OCI-LY7 (cell line): ENCODE data around the gene ZNF778. TPM values are rescaled to one million over a fixed set of nuclear protein-coding genes. Genes with fewer than 3 reads are reported as not detected.

Source experiments
- BruUV-seq: library from RNA; stranded (reverse); fragments of 400-500 nt; replicated peaks from 2 replicates; lab custom pipeline; 2021; lab: Mats Ljungman, UMichigan
- CTCF ChIA-PET: fragments of 300-600 bp; sonication (Branson Sonifier 250); formaldehyde crosslinking; loops from one replicate; lab custom pipeline; 2022; ENCODE audit warnings: antibody characterized with exemption; ENCODE audit not compliant: unreplicated experiment; lab: Charles Lee
- POLR2A ChIA-PET: fragments of 300-600 bp; sonication (Branson Sonifier 250); formaldehyde crosslinking; loops from one replicate; lab custom pipeline; 2022; ENCODE audit warnings: antibody characterized with exemption; lab: Charles Lee
- DNase-seq: peaks from one replicate; pipeline ENCODE4 v3.0.0-alpha.2; 2015; ENCODE audit warnings: low spot score
- H2AFZ ChIP-seq: fragments of 200-600 bp; sonication (generic), shearing (Covaris generic); 2 replicates; pipeline ENCODE4 v1.6.1; 2014; ENCODE audit warnings: mild to moderate bottlenecking, antibody characterized with exemption, low read length, moderate library complexity
- H3K27ac ChIP-seq: fragments of 200-600 bp; sonication (generic); 2 replicates; pipeline ENCODE4 v1.5.1; 2014; ENCODE audit warnings: mixed run types, low read depth, mild to moderate bottlenecking, moderate library complexity, low read length, inconsistent platforms; ENCODE audit not compliant: poor library complexity, severe bottlenecking
- H3K36me3 ChIP-seq: fragments of 200-600 bp; sonication (generic); 2 replicates; pipeline ENCODE4 v1.6.1; 2014; ENCODE audit warnings: mild to moderate bottlenecking, antibody characterized with exemption, low read length, moderate library complexity, mixed read lengths; ENCODE audit not compliant: insufficient read depth
- H3K4me1 ChIP-seq: fragments of 200-600 bp; sonication (generic); 2 replicates; pipeline ENCODE4 v1.5.1; 2014; ENCODE audit warnings: mild to moderate bottlenecking, low read length; ENCODE audit not compliant: insufficient read depth, poor library complexity, severe bottlenecking
- H3K4me2 ChIP-seq: fragments of 200-600 bp; sonication (generic); 2 replicates; pipeline ENCODE4 v1.6.1; 2014; ENCODE audit warnings: mild to moderate bottlenecking, low read length
- H3K4me3 ChIP-seq: fragments of 200-600 bp; sonication (generic); 2 replicates; pipeline ENCODE4 v1.5.1; 2014; ENCODE audit warnings: mild to moderate bottlenecking, low read depth, low read length; ENCODE audit not compliant: poor library complexity, severe bottlenecking
- H3K79me2 ChIP-seq: fragments of 200-600 bp; sonication (generic); 2 replicates; pipeline ENCODE4 v1.6.1; 2016; ENCODE audit warnings: low read depth, mild to moderate bottlenecking, low read length, moderate library complexity, mixed read lengths; ENCODE audit not compliant: insufficient read depth
- H3K9me2 ChIP-seq: fragments of 200-600 bp; sonication (generic); 2 replicates; pipeline ENCODE4 v1.6.1; 2016; ENCODE audit warnings: mild to moderate bottlenecking, low read length, mixed read lengths; ENCODE audit not compliant: insufficient read depth
- H3K9me3 ChIP-seq: fragments of 200-600 bp; sonication (generic); 2 replicates; pipeline ENCODE4 v1.6.1; 2014; ENCODE audit warnings: mild to moderate bottlenecking, mixed run types, low read length, mixed read lengths
- H4K20me1 ChIP-seq: fragments of 200-600 bp; sonication (generic); 2 replicates; pipeline ENCODE4 v1.6.1; 2014; ENCODE audit warnings: mild to moderate bottlenecking, antibody characterized with exemption, low read length, moderate library complexity, mixed read lengths; ENCODE audit not compliant: insufficient read depth
- CTCF ChIP-seq: fragments of 200-600 bp; sonication (generic); conservative IDR thresholded peaks from 2 replicates; pipeline ENCODE4 v1.5.1; 2014; ENCODE audit warnings: mild to moderate bottlenecking, antibody characterized with exemption, low read length, moderate library complexity, mixed read lengths
- EZH2phosphoT487 ChIP-seq: fragments of 200-600 bp; sonication (generic); IDR thresholded peaks from 2 replicates; pipeline ENCODE4 v1.6.1; 2018; ENCODE audit warnings: low read depth, borderline replicate concordance, mild to moderate bottlenecking, mixed run types, antibody characterized with exemption, low read length, moderate library complexity, mixed read lengths
- intact Hi-C: fragments of 100-400 bp; cut with micrococcal nuclease; formaldehyde crosslinking; loops from one replicate; pipeline ENCODE4 v1.10.0; 2022; ENCODE audit not compliant: unreplicated experiment
- total RNA-seq, 2 experiments: library from RNA; depleted of rRNA in 1 of 2; stranded (reverse); fragments of >200 nt in 1 of 2; shearing (Covaris generic) in 1 of 2; gene quantifications; 2 replicates each; pipeline ENCODE4 v1.2.3, GENCODE V29; 2014 to 2022

Gene ZNF778
- total RNA-seq, 2 experiments from 2014 or later, result 9.4 to 9.9 TPM

- no peak for TF ChIP-seq EZH2phosphoT487
- no peak for TF ChIP-seq CTCF
- POLR2A ChIA-PET, result no interaction called here
- no peaks in the 10 kb centered on the region for H3K9me2 ChIP-seq
- BruUV-seq, result no TSS peak
- no peak overlapping the region for H3K4me2 ChIP-seq
- no peaks in the 10 kb centered on the region for H3K9me3 ChIP-seq
- no peak overlapping the region for H3K4me3 ChIP-seq
- H4K20me1 ChIP-seq, result no peaks in the 10 kb centered on the region
- DNase-seq, result no peak
- intact Hi-C loops, result no loop called here
- no peak overlapping the region for H3K27ac ChIP-seq
- H2AFZ ChIP-seq, result no peak overlapping the region
- CTCF ChIA-PET, result no interaction called here
- no peaks in the 10 kb centered on the region for H3K4me1 ChIP-seq
- no peaks in the 10 kb centered on the region for H3K79me2 ChIP-seq
- H3K36me3 ChIP-seq, result no peaks in the 10 kb centered on the region
These were observed 40.0 kb upstream of the ZNF778 start for GRCh38 chr16:89177501-89177900.

- Histone ChIP-seq H3K4me1 (no peaks in the 10 kb centered on the region), H2AFZ (no peak overlapping the region), H3K4me3 (no peak overlapping the region), H3K27ac (no peak overlapping the region), H4K20me1 (no peaks in the 10 kb centered on the region), H3K9me2 (no peaks in the 10 kb centered on the region), H3K9me3 (no peaks in the 10 kb centered on the region), H3K4me2 (no peak overlapping the region), H3K36me3 (no peaks in the 10 kb centered on the region), H3K79me2 (no peaks in the 10 kb centered on the region)
- POLR2A ChIA-PET, result no interaction called here
- no TSS peak for BruUV-seq
- CTCF ChIA-PET, result no interaction called here
- intact Hi-C loops, result no loop called here
- TF ChIP-seq EZH2phosphoT487 (no peak), CTCF (no peak)
- no peak for DNase-seq
These were observed 38.9 kb upstream of the ZNF778 start for GRCh38 chr16:89178453-89179147.

GRCh38 chr16:89179148-89179484 is 38.4 kb upstream of the ZNF778 start:
- CTCF ChIA-PET, result no interaction called here
- no TSS peak for BruUV-seq

More at GRCh38 chr16:89179148-89179484, 38.4 kb upstream of the ZNF778 start:
- intact Hi-C loops, result no loop called here
- no peaks in the 10 kb centered on the region for H3K9me3 ChIP-seq
- no peak overlapping the region for H2AFZ ChIP-seq
- no peak overlapping the region for H3K4me2 ChIP-seq
- H3K4me3 ChIP-seq, result no peak overlapping the region
- no peak for TF ChIP-seq EZH2phosphoT487
- no peaks in the 10 kb centered on the region for H3K36me3 ChIP-seq
- no peaks in the 10 kb centered on the region for H4K20me1 ChIP-seq
- POLR2A ChIA-PET, result no interaction called here
- H3K4me1 ChIP-seq, result no peaks in the 10 kb centered on the region
- no peaks in the 10 kb centered on the region for H3K9me2 ChIP-seq
- no peaks in the 10 kb centered on the region for H3K79me2 ChIP-seq
- no peak overlapping the region for H3K27ac ChIP-seq
- DNase-seq, result no peak
